Measurements from ENCODE around the gene MBTPS1. TPM values are rescaled to one million over a fixed set of nuclear protein-coding genes. Genes with fewer than 3 reads are reported as not detected.

The MBTPS1 gene
- total RNA-seq, 1 experiment from 2014 or later = 46.9 TPM

GRCh38 chr16:84132527-84133285, 16.0 kb upstream of the MBTPS1 start:
- 0 out of 2 replicates have a peak overlapping the region, but pooled peaks have one; percentile 52 for H3K27ac Mint-ChIP-seq
- DNase-seq (ENCODE audit: low spot score) (no peak), ATAC-seq (no peak)
- TF ChIP-seq HMGXB4 (CRISPR knock-in tag; IDR thresholded peaks at IDR 0.05) (no peak), SOX15 (CRISPR knock-in tag; IDR thresholded peaks at IDR 0.05) (no peak), TEAD4 (CRISPR knock-in tag; IDR thresholded peaks at IDR 0.05) (no peak), MAX (CRISPR knock-in tag; IDR thresholded peaks at IDR 0.05) (no peak), ZNF425 (CRISPR knock-in tag; conservative IDR thresholded peaks at IDR 0.05) (no peak), NR2C2 (CRISPR knock-in tag; IDR thresholded peaks at IDR 0.05) (no peak), ZNF317 (CRISPR knock-in tag; IDR thresholded peaks at IDR 0.05; ENCODE audit: borderline replicate concordance, low read depth) (no peak), USF1 (CRISPR knock-in tag; IDR thresholded peaks at IDR 0.05) (no peak), E2F1 (CRISPR knock-in tag; IDR thresholded peaks at IDR 0.05) (no peak), ZNF423 (CRISPR knock-in tag; IDR thresholded peaks at IDR 0.05) (no peak), JUN (CRISPR knock-in tag; IDR thresholded peaks at IDR 0.05) (no peak)
- no peak overlapping the region for H3K4me3 Mint-ChIP-seq
- no peaks in the 10 kb centered on the region for H3K9me3 Mint-ChIP-seq
- peaks cover 28% of the 10 kb centered on the region for H3K4me1 Mint-ChIP-seq
- CTCF ChIA-PET = interaction anchor here (0.6 to 1.0 kb wide), 2 partner anchors 16 to 24 kb away, joined by 3 read pairs; partner anchors contain the start of gene MBTPS1
- POLR2A ChIA-PET = interaction anchor here (0.6 kb wide), 1 partner anchor 40 kb away, joined by 4 read pairs; no protein-coding TSS in a partner anchor
- peaks cover 26% of the 10 kb centered on the region for H3K36me3 Mint-ChIP-seq
- H3K27me3 Mint-ChIP-seq (ENCODE audit: low read depth) = no peaks in the 10 kb centered on the region

- ATAC-seq = no peak
- no peak overlapping the region for H3K4me3 Mint-ChIP-seq
- TF ChIP-seq HMGXB4 (CRISPR knock-in tag; IDR thresholded peaks at IDR 0.05) (no peak), AR (CRISPR knock-in tag; IDR thresholded peaks at IDR 0.05) (no peak), ZNF532 (CRISPR knock-in tag; IDR thresholded peaks at IDR 0.05; ENCODE audit: borderline replicate concordance) (no peak), FOXJ3 (CRISPR knock-in tag; IDR thresholded peaks at IDR 0.05; ENCODE audit: borderline replicate concordance) (no peak), JUN (CRISPR knock-in tag; IDR thresholded peaks at IDR 0.05) (no peak), CDX4 (CRISPR knock-in tag; IDR thresholded peaks at IDR 0.05; ENCODE audit: borderline replicate concordance) (no peak), FOXP1 (CRISPR knock-in tag; IDR thresholded peaks at IDR 0.05; ENCODE audit: borderline replicate concordance) (no peak), JAZF1 (CRISPR knock-in tag; IDR thresholded peaks at IDR 0.05) (no peak)
Measured at GRCh38 chr16:84131117-84131516, 14.4 kb upstream of the MBTPS1 start.

More at GRCh38 chr16:84131117-84131516, 14.4 kb upstream of the MBTPS1 start:
- no peak overlapping the region for H3K27ac Mint-ChIP-seq
- H3K27me3 Mint-ChIP-seq (ENCODE audit: low read depth) = no peaks in the 10 kb centered on the region
- ChIA-PET CTCF (no interaction called here), POLR2A (no interaction called here)
- H3K36me3 Mint-ChIP-seq = peaks cover 34% of the 10 kb centered on the region
- H3K4me1 Mint-ChIP-seq = peaks cover 13% of the 10 kb centered on the region
- DNase-seq (ENCODE audit: low spot score) = no peak
- H3K9me3 Mint-ChIP-seq = no peaks in the 10 kb centered on the region
